Measurements from ENCODE around the gene SPINK1.
"Not testable (repeated sequence)": the region's sequence is repeated elsewhere in the genome, so short reads cannot be mapped to it uniquely, and the experiment has no call there.

The SPINK1 gene

GRCh38 chr5:147805030-147805454, 26.4 kb downstream of the SPINK1 start:
- DNase-seq (ENCODE audit: low spot score), result peak; percentile 1

DNA sequence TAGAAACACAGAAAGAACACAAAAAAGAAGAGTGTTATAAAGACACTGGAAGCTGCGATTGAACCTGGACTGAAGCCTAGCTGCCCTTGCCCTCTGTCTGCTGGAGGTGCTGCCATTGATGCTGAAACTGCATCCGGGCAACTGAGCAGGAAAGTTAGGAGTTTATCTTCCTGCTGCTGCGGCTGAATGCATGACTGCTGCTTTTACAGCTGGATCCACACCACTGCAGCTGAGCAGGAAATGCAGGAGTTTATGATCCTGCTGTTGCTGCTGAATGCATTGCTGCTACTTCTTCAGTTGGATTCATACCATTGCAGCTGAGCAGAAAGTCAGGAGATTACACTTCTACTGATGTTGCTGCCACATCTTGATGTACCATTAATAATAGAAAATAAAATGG, 27.1 kb downstream of the SPINK1 start:
- no peak for DNase-seq (ENCODE audit: low spot score)

DNA sequence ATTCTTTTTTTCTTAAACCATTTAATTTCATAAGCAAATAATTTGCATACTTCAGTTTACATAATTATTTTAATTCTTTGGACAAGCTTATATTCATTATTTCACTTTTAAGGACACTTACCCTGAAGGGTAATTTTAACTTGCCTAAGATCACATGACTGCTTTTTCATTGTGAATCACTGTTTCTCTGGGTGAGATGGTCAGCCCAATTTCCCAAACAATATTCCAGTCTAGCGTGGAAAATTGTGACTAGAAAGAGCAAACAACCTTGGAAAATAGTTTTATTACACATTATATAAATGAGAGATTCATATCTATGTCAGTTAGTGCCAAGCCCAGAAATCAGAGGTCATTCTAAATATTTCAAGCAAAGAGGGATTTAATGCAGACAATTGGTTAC, 27.5 kb downstream of the SPINK1 start:
- DNase-seq (ENCODE audit: low spot score), result no peak

GRCh38 chr5:147803161-147803560, 28.3 kb downstream of the SPINK1 start:
- DNase-seq (ENCODE audit: low spot score), result not testable (repeated sequence)

DNA sequence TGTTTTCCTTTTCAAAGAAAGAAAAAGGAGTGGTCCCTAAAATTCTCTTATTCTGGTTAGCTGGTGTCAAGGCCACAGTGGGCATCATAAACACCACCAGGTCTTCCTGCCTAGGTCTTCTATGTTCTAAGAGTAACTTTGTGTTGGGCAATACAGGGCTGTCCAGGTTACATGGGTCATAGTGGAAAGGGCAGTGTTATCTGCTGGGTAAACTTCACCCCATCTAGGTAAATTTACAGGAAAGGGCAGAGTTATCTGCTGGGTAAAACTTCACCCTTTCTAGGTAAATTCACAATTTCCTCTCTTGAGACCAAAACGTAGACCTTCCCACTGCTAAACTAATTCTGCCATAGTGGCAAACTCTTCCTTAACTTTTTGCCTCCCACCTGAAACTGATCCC, 30.0 kb downstream of the SPINK1 start:
- no peak for DNase-seq (ENCODE audit: low spot score)

- no peak for DNase-seq (ENCODE audit: low spot score)
Measured at GRCh38 chr5:147800491-147800890, 31.0 kb downstream of the SPINK1 start.

GRCh38 chr5:147796556-147797308, 34.7 kb downstream of the SPINK1 start:
- no peak for DNase-seq (ENCODE audit: low spot score)

DNA sequence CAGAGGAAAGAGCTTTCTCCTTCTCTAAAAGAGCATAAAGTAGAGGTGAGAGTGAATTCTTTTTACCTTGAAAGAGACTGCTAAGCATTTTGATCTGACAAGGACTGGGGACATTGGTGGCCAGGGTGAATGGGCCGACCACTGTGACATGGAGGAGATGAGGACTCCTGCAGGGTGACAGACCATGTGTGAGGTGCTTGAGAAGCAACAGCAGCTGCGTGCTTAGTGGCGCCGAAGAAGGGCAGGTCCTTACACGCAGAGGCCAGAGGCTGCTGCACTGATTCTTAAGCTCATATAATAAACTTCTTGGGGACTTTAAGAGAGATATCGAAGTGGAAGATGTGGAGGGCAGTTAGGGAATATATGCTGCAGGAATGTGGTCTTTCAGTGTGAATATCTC, 40.3 kb downstream of the SPINK1 start:
- no peak for DNase-seq (ENCODE audit: low spot score)

- DNase-seq (ENCODE audit: low spot score), result no peak
Measured at GRCh38 chr5:147789820-147790219, 41.7 kb downstream of the SPINK1 start.

- no peak for DNase-seq (ENCODE audit: low spot score)
Measured at GRCh38 chr5:147788023-147788422, 43.4 kb downstream of the SPINK1 start.

GRCh38 chr5:147786142-147786541, 45.3 kb downstream of the SPINK1 start:
- no peak for DNase-seq (ENCODE audit: low spot score)

GRCh38 chr5:147784146-147784987, 47.1 kb downstream of the SPINK1 start:
- no peak for DNase-seq (ENCODE audit: low spot score)

DNA sequence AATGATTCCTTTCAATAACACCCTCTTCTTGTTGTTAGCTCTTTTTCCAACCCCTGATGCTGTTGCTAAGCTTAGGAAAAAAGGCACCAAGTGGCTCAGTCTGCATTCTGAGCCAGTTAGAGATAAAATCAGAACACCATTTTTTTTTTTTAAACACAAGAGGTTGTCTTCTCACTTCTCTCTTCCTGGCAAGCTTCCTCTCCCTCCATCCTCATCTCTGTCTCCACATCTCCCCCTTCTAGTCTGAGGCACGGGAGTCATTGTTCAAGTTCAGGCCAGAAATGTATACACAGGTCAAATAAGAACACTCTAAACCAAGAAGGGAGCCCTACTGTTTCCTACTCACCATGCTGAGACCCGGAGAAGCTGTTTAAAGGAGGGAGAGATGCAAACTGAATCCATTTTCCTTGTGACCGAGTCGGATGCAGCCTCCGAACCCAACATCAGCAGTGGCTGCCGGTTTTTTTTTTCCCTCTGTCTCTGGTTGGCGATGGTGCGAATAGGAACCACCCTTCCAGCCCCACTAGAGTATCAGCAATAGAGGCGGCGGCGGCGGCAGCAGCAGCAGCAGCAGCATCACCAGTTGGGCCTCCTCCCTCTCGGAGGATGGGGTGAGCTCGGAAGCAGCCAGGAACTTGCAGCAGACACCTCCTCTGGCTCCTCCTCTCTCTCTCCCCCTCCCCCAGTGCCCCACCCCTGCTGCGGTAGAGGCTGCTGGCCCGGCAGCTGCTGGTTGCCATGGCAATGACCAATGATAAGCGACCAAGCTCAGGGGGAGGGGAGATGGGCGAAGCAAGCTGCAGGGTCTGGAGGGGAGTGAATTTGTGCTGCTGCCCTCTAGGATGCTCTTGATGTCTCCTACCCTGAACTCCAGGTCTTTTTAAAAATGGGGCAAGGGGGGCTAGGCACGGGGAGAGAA, 49.1 kb downstream of the SPINK1 start, which contains the start of gene JAKMIP2:
Gene JAKMIP2, minus strand, starts transcription at position 619 of the 919 bp plus-strand sequence. CDS start 110,922 bp downstream, outside the sequence.
- DNase-seq (ENCODE audit: low spot score), result peak; percentile 91

- no peak for DNase-seq (ENCODE audit: low spot score)
Measured at GRCh38 chr5:147780924-147781573, 50.4 kb downstream of the SPINK1 start.

GRCh38 chr5:147779694-147780093, 51.8 kb downstream of the SPINK1 start:
- no peak for DNase-seq (ENCODE audit: low spot score)

GRCh38 chr5:147776989-147777388, 54.5 kb downstream of the SPINK1 start:
- DNase-seq (ENCODE audit: low spot score), result no peak
